ENCODE data around the gene LARP1. TPM values are rescaled to one million over a fixed set of nuclear protein-coding genes. Genes with fewer than 3 reads are reported as not detected.

The LARP1 gene
- total RNA-seq, 1 donor: 124 TPM

DNA sequence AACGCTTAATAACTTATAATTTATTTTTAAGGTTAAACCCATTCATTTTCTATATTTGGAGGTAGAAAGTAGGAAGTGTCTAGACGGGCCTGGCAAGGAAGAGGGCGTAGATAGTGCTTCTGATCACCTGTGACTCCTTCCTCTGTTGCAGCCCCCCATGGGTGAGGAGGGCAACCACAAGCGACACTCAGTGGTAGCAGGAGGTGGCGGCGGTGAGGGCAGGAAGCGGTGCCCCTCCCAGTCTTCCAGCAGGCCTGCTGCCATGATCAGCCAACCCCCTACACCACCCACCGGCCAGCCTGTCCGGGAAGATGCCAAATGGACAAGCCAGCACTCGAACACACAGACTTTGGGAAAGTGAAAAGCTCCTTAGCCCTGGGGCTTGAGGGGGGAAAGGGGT, 58.6 kb downstream of the LARP1 start:
- H4K20me1 ChIP-seq (ENCODE audit: insufficient read depth, low read length): peaks cover 3% of the 10 kb centered on the region
- H3K9me3 ChIP-seq (ENCODE audit: low read depth, low read length): no peaks in the 10 kb centered on the region
- H2AFZ ChIP-seq (ENCODE audit: low read length): no peak overlapping the region
- no peaks in the 10 kb centered on the region for H3K4me1 ChIP-seq (ENCODE audit: insufficient read depth, low read length)
- no peak overlapping the region for H3K4me3 ChIP-seq (ENCODE audit: insufficient read depth, low read length)
- no peak for TF ChIP-seq CTCF (IDR thresholded peaks at IDR 0.05; ENCODE audit: extremely low read depth, low read depth, low read length)
- no peak for DNase-seq (ENCODE audit: insufficient read length, low spot score, missing footprints)
- H3K27ac ChIP-seq (ENCODE audit: low read depth, low read length): no peak overlapping the region
- H3K36me3 ChIP-seq (ENCODE audit: insufficient read depth, low read length): peaks cover 86% of the 10 kb centered on the region
- no peak overlapping the region for H3K4me2 ChIP-seq (ENCODE audit: insufficient read depth, low read length)
- H3K79me2 ChIP-seq (ENCODE audit: insufficient read depth, low read length): peaks cover 22% of the 10 kb centered on the region
- no peaks in the 10 kb centered on the region for H3K27me3 ChIP-seq (ENCODE audit: insufficient read depth, low read length)

GRCh38 chr5:154815025-154815424, 59.8 kb downstream of the LARP1 start:
- no peak overlapping the region for H3K4me3 ChIP-seq (ENCODE audit: insufficient read depth, low read length)
- H3K27me3 ChIP-seq (ENCODE audit: insufficient read depth, low read length): no peaks in the 10 kb centered on the region
- H3K4me2 ChIP-seq (ENCODE audit: insufficient read depth, low read length): no peak overlapping the region
- no peak for TF ChIP-seq CTCF (IDR thresholded peaks at IDR 0.05; ENCODE audit: extremely low read depth, low read depth, low read length)
- H2AFZ ChIP-seq (ENCODE audit: low read length): no peak overlapping the region
- peaks cover 3% of the 10 kb centered on the region for H4K20me1 ChIP-seq (ENCODE audit: insufficient read depth, low read length)
- peaks cover 22% of the 10 kb centered on the region for H3K79me2 ChIP-seq (ENCODE audit: insufficient read depth, low read length)
- H3K27ac ChIP-seq (ENCODE audit: low read depth, low read length): no peak overlapping the region
- no peaks in the 10 kb centered on the region for H3K4me1 ChIP-seq (ENCODE audit: insufficient read depth, low read length)
- H3K9me3 ChIP-seq (ENCODE audit: low read depth, low read length): no peaks in the 10 kb centered on the region
- peaks cover 91% of the 10 kb centered on the region for H3K36me3 ChIP-seq (ENCODE audit: insufficient read depth, low read length)
- DNase-seq (ENCODE audit: insufficient read length, low spot score, missing footprints): no peak

GRCh38 chr5:154815684-154816247, 60.6 kb downstream of the LARP1 start:
- peaks cover 22% of the 10 kb centered on the region for H3K79me2 ChIP-seq (ENCODE audit: insufficient read depth, low read length)
- H3K27me3 ChIP-seq (ENCODE audit: insufficient read depth, low read length): no peaks in the 10 kb centered on the region
- no peak for TF ChIP-seq CTCF (IDR thresholded peaks at IDR 0.05; ENCODE audit: extremely low read depth, low read depth, low read length)
- DNase-seq (ENCODE audit: insufficient read length, low spot score, missing footprints): no peak
- no peak overlapping the region for H2AFZ ChIP-seq (ENCODE audit: low read length)
- peaks cover 94% of the 10 kb centered on the region for H3K36me3 ChIP-seq (ENCODE audit: insufficient read depth, low read length)
- H3K4me2 ChIP-seq (ENCODE audit: insufficient read depth, low read length): no peak overlapping the region
- no peaks in the 10 kb centered on the region for H3K4me1 ChIP-seq (ENCODE audit: insufficient read depth, low read length)
- H3K4me3 ChIP-seq (ENCODE audit: insufficient read depth, low read length): no peak overlapping the region
- no peak overlapping the region for H3K27ac ChIP-seq (ENCODE audit: low read depth, low read length)
- peaks cover 3% of the 10 kb centered on the region for H4K20me1 ChIP-seq (ENCODE audit: insufficient read depth, low read length)
- no peaks in the 10 kb centered on the region for H3K9me3 ChIP-seq (ENCODE audit: low read depth, low read length)

- H3K36me3 ChIP-seq (ENCODE audit: insufficient read depth, low read length): peaks cover 83% of the 10 kb centered on the region
- H2AFZ ChIP-seq (ENCODE audit: low read length): no peak overlapping the region
- no peak for DNase-seq (ENCODE audit: insufficient read length, low spot score, missing footprints)
- H3K4me1 ChIP-seq (ENCODE audit: insufficient read depth, low read length): no peaks in the 10 kb centered on the region
- no peaks in the 10 kb centered on the region for H3K9me3 ChIP-seq (ENCODE audit: low read depth, low read length)
- no peak overlapping the region for H3K4me2 ChIP-seq (ENCODE audit: insufficient read depth, low read length)
- peaks cover 3% of the 10 kb centered on the region for H4K20me1 ChIP-seq (ENCODE audit: insufficient read depth, low read length)
- H3K27ac ChIP-seq (ENCODE audit: low read depth, low read length): no peak overlapping the region
- no peak for TF ChIP-seq CTCF (IDR thresholded peaks at IDR 0.05; ENCODE audit: extremely low read depth, low read depth, low read length)
- no peaks in the 10 kb centered on the region for H3K27me3 ChIP-seq (ENCODE audit: insufficient read depth, low read length)
- H3K4me3 ChIP-seq (ENCODE audit: insufficient read depth, low read length): no peak overlapping the region
- peaks cover 17% of the 10 kb centered on the region for H3K79me2 ChIP-seq (ENCODE audit: insufficient read depth, low read length)
These were observed 61.8 kb downstream of the LARP1 start for GRCh38 chr5:154816891-154817492.
